MG63 (cell line): ENCODE data around the gene CLEC10A. TPM values are rescaled to one million over a fixed set of nuclear protein-coding genes. Genes with fewer than 3 reads are reported as not detected.
"Not testable (repeated sequence)": the region's sequence is repeated elsewhere in the genome, so short reads cannot be mapped to it uniquely, and the experiment has no call there.

ENCODE experiments used
- DNase-seq: peaks from one replicate; pipeline ENCODE4 v3.0.0-alpha.2; 2020
- H3K27me3 ChIP-seq: fragments of 250-450 bp; sonication (Bioruptor Pico); 2 replicates; pipeline ENCODE4 v1.5.1; 2020; ENCODE audit warnings: mild to moderate bottlenecking, moderate library complexity
- H3K36me3 ChIP-seq: fragments of 250-450 bp; sonication (Bioruptor Pico); 2 replicates; pipeline ENCODE4 v1.5.1; 2020; ENCODE audit warnings: mild to moderate bottlenecking, moderate library complexity
- H3K4me3 ChIP-seq: fragments of 250-450 bp; sonication (Bioruptor Pico); 2 replicates; pipeline ENCODE4 v1.5.1; 2020; ENCODE audit warnings: mild to moderate bottlenecking, moderate library complexity
- H3K9me3 ChIP-seq: fragments of 250-450 bp; sonication (Bioruptor Pico); 2 replicates; pipeline ENCODE4 v1.5.1; 2020; ENCODE audit warnings: mild to moderate bottlenecking, moderate library complexity
- total RNA-seq: library from RNA; depleted of rRNA; stranded (reverse); fragments of >200 nt; shearing (Covaris generic); gene quantifications from 2 replicates; pipeline ENCODE4 v1.2.3, GENCODE V29; 2014; ENCODE audit warnings: low replicate concordance; rRNA removed

The CLEC10A gene, protein sequence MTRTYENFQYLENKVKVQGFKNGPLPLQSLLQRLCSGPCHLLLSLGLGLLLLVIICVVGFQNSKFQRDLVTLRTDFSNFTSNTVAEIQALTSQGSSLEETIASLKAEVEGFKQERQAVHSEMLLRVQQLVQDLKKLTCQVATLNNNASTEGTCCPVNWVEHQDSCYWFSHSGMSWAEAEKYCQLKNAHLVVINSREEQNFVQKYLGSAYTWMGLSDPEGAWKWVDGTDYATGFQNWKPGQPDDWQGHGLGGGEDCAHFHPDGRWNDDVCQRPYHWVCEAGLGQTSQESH
- total RNA-seq, result not detected in 2 replicates

GRCh38 chr17:7079581-7080455 lies at the start of gene CLEC10A:
TSS of gene CLEC10A (minus strand) at chr17:7080251. CDS start at chr17:7078812, 1,439 bp downstream.
- H3K9me3 ChIP-seq, result no peaks in the 10 kb centered on the region
- H3K4me3 ChIP-seq, result no peak within 1 kb of the TSS
- DNase-seq, result no peak
- H3K27me3 ChIP-seq, result no peaks in the 10 kb centered on the region
- H3K36me3 ChIP-seq, result no peaks in the 10 kb centered on the region

GRCh38 chr17:7129311-7129710 lies 49.3 kb upstream of the CLEC10A start:
- Histone ChIP-seq H3K9me3 (no peaks in the 10 kb centered on the region), H3K36me3 (no peaks in the 10 kb centered on the region), H3K4me3 (no peak overlapping the region), H3K27me3 (no peaks in the 10 kb centered on the region)
- no peak for DNase-seq

GRCh38 chr17:7128160-7128559 lies 48.1 kb upstream of the CLEC10A start:
- H3K9me3 ChIP-seq, result no peaks in the 10 kb centered on the region
- no peak overlapping the region for H3K4me3 ChIP-seq
- DNase-seq, result no peak
- H3K36me3 ChIP-seq, result no peaks in the 10 kb centered on the region
- H3K27me3 ChIP-seq, result no peaks in the 10 kb centered on the region

- DNase-seq, H3K4me3 ChIP-seq, H3K36me3 ChIP-seq: not testable (repeated sequence)
Observed at GRCh38 chr17:7127501-7127900, 47.5 kb upstream of the CLEC10A start.

DNA sequence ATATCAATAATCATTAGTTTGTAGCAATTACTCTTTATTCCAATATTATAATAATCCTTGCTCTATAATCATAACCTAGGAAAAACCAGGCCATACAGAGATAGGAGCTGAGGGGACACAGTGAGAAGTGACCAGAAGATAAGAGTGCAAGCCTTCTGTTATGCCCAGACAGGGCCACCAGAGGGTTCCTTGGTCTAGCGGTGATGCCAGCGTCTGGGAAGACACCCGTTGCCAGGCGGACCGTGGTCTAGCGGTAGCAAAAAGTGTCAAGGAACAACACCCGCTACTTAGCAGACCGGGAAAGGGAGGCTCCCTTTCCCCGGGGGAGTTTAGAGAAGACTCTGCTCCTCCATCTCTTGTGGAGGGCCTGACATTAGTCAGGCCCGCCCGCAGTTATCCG lies 46.3 kb upstream of the CLEC10A start:
- DNase-seq, H3K9me3 ChIP-seq, H3K36me3 ChIP-seq, H3K27me3 ChIP-seq, H3K4me3 ChIP-seq: not testable (repeated sequence)

More at GRCh38 chr17:7127501-7127900, 47.5 kb upstream of the CLEC10A start:
- H3K27me3 ChIP-seq, H3K9me3 ChIP-seq: not testable (repeated sequence)

DNA sequence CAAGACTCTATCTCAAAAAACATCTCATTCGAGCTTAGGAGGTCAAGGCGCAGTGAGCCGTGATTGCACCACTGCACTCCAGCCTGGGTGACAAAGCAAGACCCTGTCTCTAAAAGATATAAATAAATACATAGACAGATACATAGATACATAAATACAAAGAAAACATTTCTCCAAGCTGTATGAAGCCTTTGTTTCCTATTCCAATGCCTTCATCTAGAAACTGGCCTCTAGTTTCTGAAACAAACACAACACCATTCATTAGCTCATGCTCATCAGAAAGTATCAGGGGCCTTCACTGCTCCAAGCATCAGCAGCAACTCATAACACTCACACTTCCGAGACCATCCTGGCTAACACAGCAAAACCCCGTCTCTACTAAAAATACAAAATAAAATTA lies 44.9 kb upstream of the CLEC10A start:
- Histone ChIP-seq H3K27me3 (no peaks in the 10 kb centered on the region), H3K36me3 (no peaks in the 10 kb centered on the region), H3K4me3 (no peak overlapping the region), H3K9me3 (no peaks in the 10 kb centered on the region)
- no peak for DNase-seq

GRCh38 chr17:7123844-7124243 lies 43.8 kb upstream of the CLEC10A start:
- no peak for DNase-seq
- no peaks in the 10 kb centered on the region for H3K36me3 ChIP-seq
- H3K4me3 ChIP-seq, result no peak overlapping the region
- H3K27me3 ChIP-seq, result no peaks in the 10 kb centered on the region
- no peaks in the 10 kb centered on the region for H3K9me3 ChIP-seq

GRCh38 chr17:7122381-7122780 lies 42.3 kb upstream of the CLEC10A start:
- Histone ChIP-seq H3K27me3 (no peaks in the 10 kb centered on the region), H3K4me3 (no peak overlapping the region), H3K9me3 (no peaks in the 10 kb centered on the region), H3K36me3 (no peaks in the 10 kb centered on the region)
- no peak for DNase-seq

- H3K4me3 ChIP-seq, H3K27me3 ChIP-seq, DNase-seq, H3K9me3 ChIP-seq, H3K36me3 ChIP-seq: not testable (repeated sequence)
Observed at GRCh38 chr17:7120635-7121034, 40.6 kb upstream of the CLEC10A start.

DNA sequence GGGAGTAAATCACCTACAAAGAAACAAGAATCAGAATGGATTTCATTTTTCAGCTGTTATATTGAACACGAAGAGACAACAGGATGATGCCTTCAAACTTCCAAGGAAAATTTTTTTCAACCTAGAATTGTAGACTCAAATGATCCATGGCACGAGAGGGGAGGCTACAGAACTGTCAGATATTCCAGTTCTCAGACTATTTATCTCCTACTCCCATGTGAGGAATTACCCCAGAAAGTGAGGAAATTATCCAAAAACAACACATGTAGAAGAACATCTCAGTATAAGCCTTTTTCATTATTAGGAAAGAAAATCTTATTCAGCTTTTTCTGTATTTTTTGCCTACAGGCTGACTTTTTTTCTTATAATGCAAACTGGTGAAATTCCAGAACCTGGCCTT lies 40.1 kb upstream of the CLEC10A start:
- Histone ChIP-seq H3K9me3 (no peaks in the 10 kb centered on the region), H3K27me3 (no peaks in the 10 kb centered on the region), H3K36me3 (no peaks in the 10 kb centered on the region), H3K4me3 (no peak overlapping the region)
- no peak for DNase-seq

GRCh38 chr17:7119314-7119713 lies 39.3 kb upstream of the CLEC10A start:
- Histone ChIP-seq H3K36me3 (no peaks in the 10 kb centered on the region), H3K27me3 (no peaks in the 10 kb centered on the region), H3K9me3 (no peaks in the 10 kb centered on the region), H3K4me3 (no peak overlapping the region)
- DNase-seq, result no peak

DNA sequence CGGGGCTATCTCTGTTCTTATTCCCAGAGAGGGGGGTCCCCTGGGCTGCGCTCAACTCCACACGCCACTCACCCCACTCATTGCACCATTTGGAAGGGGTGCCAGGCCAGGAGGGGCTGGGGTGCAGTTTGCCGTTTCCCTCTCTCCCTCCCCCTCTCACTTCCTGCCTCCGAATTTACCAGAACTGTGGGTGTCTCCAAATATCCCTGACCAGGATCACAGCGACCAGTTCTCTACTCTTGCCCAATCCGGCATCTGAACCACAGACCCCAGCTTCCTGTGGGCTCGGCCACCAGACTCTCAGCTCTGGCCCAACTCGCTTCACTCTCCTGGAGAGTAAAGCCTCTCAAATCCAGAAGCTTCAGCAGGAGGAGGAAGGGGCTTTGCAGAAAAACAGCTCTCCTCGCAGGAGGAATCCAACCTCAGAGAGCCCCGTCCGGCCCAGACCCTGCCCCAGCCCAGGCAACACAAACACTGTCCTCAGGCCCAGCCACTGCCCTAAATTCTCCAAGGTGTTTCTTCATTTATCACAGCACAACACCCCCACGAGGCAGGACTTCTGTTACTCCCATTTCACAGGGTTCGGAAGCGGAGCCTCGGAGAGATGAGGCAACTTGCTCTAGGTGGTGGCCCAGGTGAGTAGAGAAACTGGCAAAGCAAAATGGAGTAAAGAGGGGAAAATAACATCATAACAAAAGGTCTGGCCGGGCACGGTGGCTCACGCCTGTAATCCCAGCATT lies 35.0 kb upstream of the CLEC10A start:
- Histone ChIP-seq H3K4me3 (no peak overlapping the region), H3K9me3 (no peaks in the 10 kb centered on the region), H3K36me3 (no peaks in the 10 kb centered on the region), H3K27me3 (no peaks in the 10 kb centered on the region)
- no peak for DNase-seq

DNA sequence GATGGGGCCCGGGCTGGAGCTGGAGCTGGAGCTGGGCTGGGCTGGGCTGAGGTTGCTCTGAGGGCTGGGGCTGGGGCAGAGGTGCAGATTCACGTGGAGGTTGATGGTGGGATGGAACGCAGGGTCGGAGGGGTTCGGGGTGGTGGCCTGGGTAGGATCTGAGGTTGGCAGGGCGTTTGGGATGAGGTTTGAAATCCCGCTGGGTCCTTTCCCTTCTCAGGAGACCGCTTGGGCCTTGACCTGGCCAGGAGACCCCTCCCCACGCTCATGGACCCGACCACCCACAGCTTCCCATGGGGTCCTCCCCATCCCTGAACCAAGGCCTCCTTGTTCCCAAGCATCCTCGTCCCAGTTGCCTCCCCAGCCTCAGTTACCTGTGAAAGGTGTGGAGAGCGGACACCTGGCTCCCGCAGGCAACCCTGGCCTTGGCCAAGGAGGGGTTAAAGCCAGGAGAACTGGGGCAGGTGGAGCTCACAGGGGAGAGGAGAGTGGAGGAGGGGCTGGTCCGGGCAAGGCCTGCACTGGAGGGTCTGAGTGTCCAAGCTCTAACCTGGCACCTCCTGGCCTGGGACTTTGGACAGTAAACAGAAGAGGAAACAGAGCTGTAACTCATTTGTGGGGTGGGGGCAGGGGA lies 34.3 kb upstream of the CLEC10A start, which contains the start of gene ASGR2:
ASGR2 (minus strand) TSS at position 582 of the 634 bp plus-strand sequence. CDS start 582 bp downstream, outside the sequence.
- H3K27me3 ChIP-seq, result no peaks in the 10 kb centered on the region
- H3K36me3 ChIP-seq, result no peaks in the 10 kb centered on the region
- no peak within 1 kb of the TSS for H3K4me3 ChIP-seq
- H3K9me3 ChIP-seq, result no peaks in the 10 kb centered on the region
- DNase-seq, result no peak

DNA sequence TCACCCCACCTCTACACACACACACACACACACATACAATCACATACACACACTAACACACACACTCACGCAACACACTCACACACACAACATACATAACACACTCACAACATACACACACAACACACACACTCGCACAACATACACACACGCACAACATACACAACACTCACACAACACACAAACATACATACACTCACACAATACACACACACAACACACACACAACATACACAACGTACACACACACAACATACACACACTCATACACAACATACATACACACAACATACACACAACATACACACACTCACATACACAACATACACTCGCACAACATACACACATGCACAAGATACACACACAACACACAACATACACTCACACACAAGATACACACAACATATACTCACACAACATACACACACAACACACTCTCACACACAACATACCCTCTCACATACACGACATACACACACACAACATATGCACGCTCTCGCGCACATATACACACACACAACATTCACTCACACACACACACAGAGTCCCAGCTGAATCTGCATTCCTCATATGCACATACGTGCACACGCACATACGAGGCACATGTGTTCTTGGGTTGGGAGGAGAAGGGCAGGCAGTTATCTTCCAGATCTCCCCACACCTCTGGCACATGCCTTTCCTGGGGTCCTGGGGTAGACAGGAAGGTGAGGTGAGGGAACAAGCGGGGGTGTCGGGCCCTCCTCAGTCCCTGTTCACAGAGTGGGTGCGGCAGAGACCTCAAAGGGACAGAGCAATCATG lies 33.4 kb upstream of the CLEC10A start:
- Histone ChIP-seq H3K4me3 (no peak overlapping the region), H3K27me3 (no peaks in the 10 kb centered on the region), H3K36me3 (no peaks in the 10 kb centered on the region), H3K9me3 (no peaks in the 10 kb centered on the region)
- no peak for DNase-seq

DNA sequence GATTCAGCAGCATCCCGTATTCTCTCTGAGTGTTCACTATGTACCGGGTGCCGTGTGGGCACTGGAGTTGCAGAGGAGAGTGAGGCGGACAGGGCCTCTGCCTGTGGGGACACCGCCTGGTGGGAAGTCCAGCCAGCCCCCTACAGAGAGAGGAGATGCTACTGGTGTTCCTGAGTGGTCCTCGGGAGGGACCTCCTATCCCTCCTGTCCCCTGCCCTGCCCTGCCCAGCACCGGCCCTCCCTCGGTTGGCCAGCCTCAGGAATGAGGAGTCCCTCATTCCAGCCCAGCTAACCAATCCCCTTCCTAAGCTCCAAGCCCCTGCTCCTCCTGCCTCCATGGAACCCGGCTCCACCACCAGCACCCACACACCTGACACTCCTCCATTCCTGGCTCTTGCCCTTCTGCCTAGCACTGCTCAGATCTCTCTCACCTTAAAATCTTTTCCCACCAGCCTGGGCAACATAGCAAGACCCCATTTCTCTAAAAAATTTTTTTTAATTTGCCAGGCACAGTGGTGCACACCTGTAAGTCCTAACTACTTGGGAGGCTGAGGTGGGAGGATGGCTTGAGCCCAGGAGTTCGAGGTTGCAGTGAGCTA lies 32.6 kb upstream of the CLEC10A start:
- H3K9me3 ChIP-seq, result no peaks in the 10 kb centered on the region
- H3K27me3 ChIP-seq, result no peaks in the 10 kb centered on the region
- no peak for DNase-seq
- no peak overlapping the region for H3K4me3 ChIP-seq
- H3K36me3 ChIP-seq, result no peaks in the 10 kb centered on the region
